Measurements from ENCODE around the gene KCNK15.

KCNK15 gene

DNA sequence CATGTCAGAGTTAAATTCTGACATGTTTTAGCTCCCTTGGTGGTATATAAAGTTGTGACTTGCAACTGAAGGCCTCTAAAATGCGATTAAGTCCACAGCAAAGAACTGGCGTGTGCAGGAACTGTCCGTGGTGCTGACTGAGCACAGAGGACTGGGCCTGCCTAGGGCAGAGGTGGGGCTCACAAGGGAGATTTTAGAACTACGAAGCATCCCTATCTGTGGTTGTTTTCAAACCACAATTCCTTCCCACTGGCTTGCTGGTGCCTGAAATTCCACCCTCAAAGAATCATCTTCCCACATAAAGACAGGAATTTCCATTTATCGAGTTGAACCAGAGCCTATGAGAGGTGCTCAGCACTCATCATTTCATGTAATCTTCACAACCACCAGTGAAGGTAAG is 34.6 kb downstream of the KCNK15 start:
- no peaks in the 10 kb centered on the region for H3K36me3 ChIP-seq (replicated peaks; ENCODE audit: low read depth, low read length)
- H3K27ac ChIP-seq (ENCODE audit: low read length) = no peak overlapping the region
- no peak overlapping the region for H2AFZ ChIP-seq (ENCODE audit: low read depth, low read length)
- H3K4me1 ChIP-seq (ENCODE audit: low read length) = no peaks in the 10 kb centered on the region
- H3K4me3 ChIP-seq (ENCODE audit: low read length) = no peak overlapping the region
- H3K4me2 ChIP-seq (ENCODE audit: low read length) = no peak overlapping the region
- no peaks in the 10 kb centered on the region for H3K79me2 ChIP-seq (ENCODE audit: low read length)
- H3K9ac ChIP-seq (ENCODE audit: low read length) = no peak overlapping the region
- peaks cover 16% of the 10 kb centered on the region for H4K20me1 ChIP-seq (ENCODE audit: insufficient read depth, low read length)
- H3K9me3 ChIP-seq (ENCODE audit: insufficient read depth, low read length) = no peaks in the 10 kb centered on the region
- peaks cover 43% of the 10 kb centered on the region; the same call in 1 of the 2 replicates for H3K27me3 ChIP-seq (ENCODE audit: low read depth, low read length)
- TF ChIP-seq, protein P1, sequence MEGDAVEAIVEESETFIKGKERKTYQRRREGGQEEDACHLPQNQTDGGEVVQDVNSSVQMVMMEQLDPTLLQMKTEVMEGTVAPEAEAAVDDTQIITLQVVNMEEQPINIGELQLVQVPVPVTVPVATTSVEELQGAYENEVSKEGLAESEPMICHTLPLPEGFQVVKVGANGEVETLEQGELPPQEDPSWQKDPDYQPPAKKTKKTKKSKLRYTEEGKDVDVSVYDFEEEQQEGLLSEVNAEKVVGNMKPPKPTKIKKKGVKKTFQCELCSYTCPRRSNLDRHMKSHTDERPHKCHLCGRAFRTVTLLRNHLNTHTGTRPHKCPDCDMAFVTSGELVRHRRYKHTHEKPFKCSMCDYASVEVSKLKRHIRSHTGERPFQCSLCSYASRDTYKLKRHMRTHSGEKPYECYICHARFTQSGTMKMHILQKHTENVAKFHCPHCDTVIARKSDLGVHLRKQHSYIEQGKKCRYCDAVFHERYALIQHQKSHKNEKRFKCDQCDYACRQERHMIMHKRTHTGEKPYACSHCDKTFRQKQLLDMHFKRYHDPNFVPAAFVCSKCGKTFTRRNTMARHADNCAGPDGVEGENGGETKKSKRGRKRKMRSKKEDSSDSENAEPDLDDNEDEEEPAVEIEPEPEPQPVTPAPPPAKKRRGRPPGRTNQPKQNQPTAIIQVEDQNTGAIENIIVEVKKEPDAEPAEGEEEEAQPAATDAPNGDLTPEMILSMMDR (IDR thresholded peaks at IDR 0.05; ENCODE audit: low read depth, low read length) = no peak
- no peak for TF ChIP-seq EZH2phosphoT487 (IDR thresholded peaks at IDR 0.05; ENCODE audit: low read depth)

DNA sequence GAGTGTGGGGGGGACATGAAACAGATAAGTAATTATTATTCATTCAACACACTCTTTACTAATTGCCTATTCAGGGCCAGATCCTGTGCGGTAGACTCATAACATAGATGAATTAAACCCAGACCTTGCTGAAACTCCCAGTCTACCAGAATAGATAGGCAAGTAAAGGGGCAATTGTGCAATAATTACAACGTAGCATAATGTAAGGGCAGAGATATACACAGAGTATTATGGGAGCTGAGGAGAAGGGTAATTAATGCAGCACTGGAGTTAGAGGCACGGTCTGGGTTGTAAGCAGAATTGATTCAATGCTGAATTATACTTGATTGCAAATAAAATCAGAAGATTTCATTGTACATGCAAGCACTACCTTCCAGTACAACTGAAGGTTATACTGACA is 35.5 kb downstream of the KCNK15 start:
- no peak overlapping the region for H3K4me3 ChIP-seq (ENCODE audit: low read length)
- H3K4me2 ChIP-seq (ENCODE audit: low read length) = no peak overlapping the region
- H3K4me1 ChIP-seq (ENCODE audit: low read length) = no peaks in the 10 kb centered on the region
- H3K79me2 ChIP-seq (ENCODE audit: low read length) = no peaks in the 10 kb centered on the region
- H2AFZ ChIP-seq (ENCODE audit: low read depth, low read length) = no peak overlapping the region
- no peaks in the 10 kb centered on the region for H3K36me3 ChIP-seq (replicated peaks; ENCODE audit: low read depth, low read length)
- peaks cover 16% of the 10 kb centered on the region for H4K20me1 ChIP-seq (ENCODE audit: insufficient read depth, low read length)
- peaks cover 41% of the 10 kb centered on the region; the same call in 1 of the 2 replicates for H3K27me3 ChIP-seq (ENCODE audit: low read depth, low read length)
- H3K27ac ChIP-seq (ENCODE audit: low read length) = no peak overlapping the region
- no peak overlapping the region for H3K9ac ChIP-seq (ENCODE audit: low read length)
- TF ChIP-seq EZH2phosphoT487 (IDR thresholded peaks at IDR 0.05; ENCODE audit: low read depth) = no peak
- TF ChIP-seq, protein P1 (IDR thresholded peaks at IDR 0.05; ENCODE audit: low read depth, low read length) = no peak
- H3K9me3 ChIP-seq (ENCODE audit: insufficient read depth, low read length) = no peaks in the 10 kb centered on the region

DNA sequence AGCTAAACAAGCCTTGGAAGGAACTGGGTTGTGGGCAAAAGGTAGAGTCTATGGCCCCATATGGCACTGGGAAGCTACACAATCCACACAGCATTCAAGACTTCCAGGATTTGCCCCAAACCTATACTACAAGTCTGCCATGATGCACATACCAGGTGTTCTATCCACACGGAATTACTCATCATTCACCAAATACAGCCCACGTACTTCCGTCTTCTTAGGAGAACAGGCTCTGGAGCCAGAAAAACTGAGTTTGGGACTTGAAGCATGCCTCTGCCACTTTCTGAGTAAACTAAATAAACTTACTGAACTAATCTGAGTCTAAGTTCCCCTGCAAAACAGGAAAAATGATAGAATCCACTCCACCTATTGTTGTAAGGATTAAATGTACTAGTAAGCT is 36.1 kb downstream of the KCNK15 start:
- Histone ChIP-seq H4K20me1 (ENCODE audit: insufficient read depth, low read length) (peaks cover 10% of the 10 kb centered on the region), H3K4me1 (ENCODE audit: low read length) (no peaks in the 10 kb centered on the region), H3K4me2 (ENCODE audit: low read length) (no peak overlapping the region), H2AFZ (ENCODE audit: low read depth, low read length) (no peak overlapping the region), H3K4me3 (ENCODE audit: low read length) (no peak overlapping the region), H3K79me2 (ENCODE audit: low read length) (no peaks in the 10 kb centered on the region), H3K9ac (ENCODE audit: low read length) (no peak overlapping the region), H3K27me3 (ENCODE audit: low read depth, low read length) (peaks cover 41% of the 10 kb centered on the region; the same call in 1 of the 2 replicates), H3K36me3 (replicated peaks; ENCODE audit: low read depth, low read length) (no peaks in the 10 kb centered on the region), H3K27ac (ENCODE audit: low read length) (no peak overlapping the region), H3K9me3 (ENCODE audit: insufficient read depth, low read length) (no peaks in the 10 kb centered on the region)
- TF ChIP-seq, protein P1 (IDR thresholded peaks at IDR 0.05; ENCODE audit: low read depth, low read length) = no peak
- no peak for TF ChIP-seq EZH2phosphoT487 (IDR thresholded peaks at IDR 0.05; ENCODE audit: low read depth)

DNA sequence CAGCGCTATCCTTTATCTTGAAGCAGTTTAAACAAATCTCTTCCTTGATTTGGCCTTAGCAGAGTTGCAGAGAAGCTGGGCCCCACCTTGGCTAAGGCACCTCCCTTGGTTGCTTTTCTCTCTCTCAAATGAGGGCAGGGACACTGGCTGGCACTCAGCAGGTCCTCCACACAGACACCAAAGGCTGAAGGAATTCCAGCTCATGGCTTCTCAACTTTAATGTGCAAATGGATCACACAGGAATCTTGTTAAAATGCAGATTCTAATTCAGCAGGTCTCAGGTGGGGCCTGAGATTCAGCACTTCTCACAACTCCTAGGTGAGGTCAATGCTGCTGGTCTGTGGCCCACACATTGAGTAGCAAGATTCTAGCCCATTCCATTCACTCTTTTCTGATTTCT is 39.0 kb downstream of the KCNK15 start:
- Histone ChIP-seq H4K20me1 (ENCODE audit: insufficient read depth, low read length) (peaks cover 9% of the 10 kb centered on the region), H3K27me3 (ENCODE audit: low read depth, low read length) (peaks cover 56% of the 10 kb centered on the region), H3K9ac (ENCODE audit: low read length) (no peak overlapping the region), H3K9me3 (ENCODE audit: insufficient read depth, low read length) (no peaks in the 10 kb centered on the region), H3K36me3 (replicated peaks; ENCODE audit: low read depth, low read length) (no peaks in the 10 kb centered on the region), H2AFZ (ENCODE audit: low read depth, low read length) (no peak overlapping the region), H3K4me2 (ENCODE audit: low read length) (no peak overlapping the region), H3K27ac (ENCODE audit: low read length) (no peak overlapping the region), H3K79me2 (ENCODE audit: low read length) (no peaks in the 10 kb centered on the region), H3K4me1 (ENCODE audit: low read length) (no peaks in the 10 kb centered on the region), H3K4me3 (ENCODE audit: low read length) (no peak overlapping the region)
- TF ChIP-seq EZH2phosphoT487 (IDR thresholded peaks at IDR 0.05; ENCODE audit: low read depth) = no peak
- TF ChIP-seq, protein P1 (IDR thresholded peaks at IDR 0.05; ENCODE audit: low read depth, low read length) = no peak

All from OCI-LY3 (cell line).